Kidney epithelial cell (primary cell): ENCODE measurements around the gene GSAP. TPM values are rescaled to one million over a fixed set of nuclear protein-coding genes. Genes with fewer than 3 reads are reported as not detected.

Experiments
- DNase-seq: peaks from one replicate; pipeline ENCODE4 v3.0.0-alpha.2; 2010; ENCODE audit warnings: low read depth
- H3K27me3 ChIP-seq: 2 replicates; pipeline ENCODE4 v1.6.0; 2011; ENCODE audit warnings: low read length; ENCODE audit not compliant: control insufficient read depth, insufficient read depth
- H3K36me3 ChIP-seq: 2 replicates; pipeline ENCODE4 v1.5.1; 2011; ENCODE audit warnings: low read length; ENCODE audit not compliant: control insufficient read depth, insufficient read depth
- H3K4me3 ChIP-seq: 2 replicates; pipeline ENCODE4 v1.5.1; 2011; ENCODE audit warnings: low read depth, mild to moderate bottlenecking, control low read depth, low read length
- total RNA-seq: library from RNA; depleted of rRNA; stranded (reverse); fragments of >200 nt; gene quantifications from 2 replicates; pipeline ENCODE4 v1.2.3, GENCODE V29; 2015
- TF ChIP-seq, protein P1 (sequence below): IDR thresholded peaks from 2 replicates; pipeline ENCODE4 v1.5.1; 2011; ENCODE audit warnings: mild to moderate bottlenecking, moderate library complexity, low read length, control low read depth, inconsistent platforms; ENCODE audit not compliant: insufficient read depth, poor library complexity, severe bottlenecking

The GSAP gene
- total RNA-seq, 1 donor from 2014 or later, result 4.3 TPM

DNA sequence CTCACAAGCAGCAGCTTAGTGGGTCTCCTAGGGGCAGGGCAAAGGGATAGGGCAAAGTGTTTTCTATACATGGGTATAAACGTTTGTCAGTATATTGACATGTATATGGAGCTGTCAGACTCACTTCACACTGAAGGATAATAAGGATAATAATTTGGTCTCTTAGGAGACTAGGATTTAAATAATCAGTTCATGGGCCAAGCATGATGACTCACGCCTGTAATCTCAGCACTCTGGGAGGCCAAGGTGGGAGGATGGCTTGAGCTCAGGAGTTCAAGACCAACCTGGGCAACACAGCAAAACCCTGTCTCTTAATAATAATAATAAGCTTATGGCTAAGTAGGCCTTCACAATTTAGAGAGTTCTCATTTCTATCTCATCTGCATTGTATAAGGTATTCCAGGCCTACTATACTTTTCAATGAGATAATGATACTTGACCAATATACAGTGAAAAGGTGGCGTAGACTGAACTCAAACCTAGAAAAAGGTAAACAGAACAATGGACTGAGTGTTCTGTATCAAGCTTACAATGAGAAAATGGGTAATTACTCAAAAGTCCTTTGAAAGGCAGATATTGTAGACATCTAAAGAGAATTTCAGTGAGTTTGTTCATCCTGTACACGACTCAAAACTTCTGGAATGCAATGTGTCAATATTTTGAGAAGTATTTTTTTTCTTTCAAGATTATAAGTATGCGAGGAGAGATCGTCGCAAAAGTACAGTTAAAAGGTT is 7.0 kb downstream of the GSAP start:
- TF ChIP-seq, protein P1, sequence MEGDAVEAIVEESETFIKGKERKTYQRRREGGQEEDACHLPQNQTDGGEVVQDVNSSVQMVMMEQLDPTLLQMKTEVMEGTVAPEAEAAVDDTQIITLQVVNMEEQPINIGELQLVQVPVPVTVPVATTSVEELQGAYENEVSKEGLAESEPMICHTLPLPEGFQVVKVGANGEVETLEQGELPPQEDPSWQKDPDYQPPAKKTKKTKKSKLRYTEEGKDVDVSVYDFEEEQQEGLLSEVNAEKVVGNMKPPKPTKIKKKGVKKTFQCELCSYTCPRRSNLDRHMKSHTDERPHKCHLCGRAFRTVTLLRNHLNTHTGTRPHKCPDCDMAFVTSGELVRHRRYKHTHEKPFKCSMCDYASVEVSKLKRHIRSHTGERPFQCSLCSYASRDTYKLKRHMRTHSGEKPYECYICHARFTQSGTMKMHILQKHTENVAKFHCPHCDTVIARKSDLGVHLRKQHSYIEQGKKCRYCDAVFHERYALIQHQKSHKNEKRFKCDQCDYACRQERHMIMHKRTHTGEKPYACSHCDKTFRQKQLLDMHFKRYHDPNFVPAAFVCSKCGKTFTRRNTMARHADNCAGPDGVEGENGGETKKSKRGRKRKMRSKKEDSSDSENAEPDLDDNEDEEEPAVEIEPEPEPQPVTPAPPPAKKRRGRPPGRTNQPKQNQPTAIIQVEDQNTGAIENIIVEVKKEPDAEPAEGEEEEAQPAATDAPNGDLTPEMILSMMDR, result no peak
- H3K36me3 ChIP-seq, result no peaks in the 10 kb centered on the region
- DNase-seq, result no peak
- no peak overlapping the region for H3K4me3 ChIP-seq
- no peaks in the 10 kb centered on the region for H3K27me3 ChIP-seq

DNA sequence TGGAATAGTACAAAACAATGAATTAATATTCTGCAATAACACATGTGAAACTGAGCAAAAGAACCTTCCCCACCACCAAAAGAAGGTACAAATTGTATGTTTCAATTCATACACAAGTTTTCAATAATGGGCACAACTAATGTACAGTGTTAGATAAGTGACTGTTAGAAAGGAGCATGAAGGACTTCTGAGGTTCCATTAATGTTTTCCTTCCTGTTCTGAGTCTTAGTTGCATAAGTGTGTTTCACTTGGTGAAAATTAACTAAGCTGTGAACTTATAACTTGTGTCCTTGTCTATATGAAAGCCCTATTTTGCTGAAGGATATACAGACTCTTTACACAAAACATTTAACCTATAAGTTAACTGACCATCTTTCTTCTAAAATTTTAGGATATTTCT is 8.2 kb downstream of the GSAP start:
- H3K4me3 ChIP-seq, result no peak overlapping the region
- DNase-seq, result no peak
- no peaks in the 10 kb centered on the region for H3K27me3 ChIP-seq
- TF ChIP-seq, protein P1, result no peak
- H3K36me3 ChIP-seq, result no peaks in the 10 kb centered on the region

DNA sequence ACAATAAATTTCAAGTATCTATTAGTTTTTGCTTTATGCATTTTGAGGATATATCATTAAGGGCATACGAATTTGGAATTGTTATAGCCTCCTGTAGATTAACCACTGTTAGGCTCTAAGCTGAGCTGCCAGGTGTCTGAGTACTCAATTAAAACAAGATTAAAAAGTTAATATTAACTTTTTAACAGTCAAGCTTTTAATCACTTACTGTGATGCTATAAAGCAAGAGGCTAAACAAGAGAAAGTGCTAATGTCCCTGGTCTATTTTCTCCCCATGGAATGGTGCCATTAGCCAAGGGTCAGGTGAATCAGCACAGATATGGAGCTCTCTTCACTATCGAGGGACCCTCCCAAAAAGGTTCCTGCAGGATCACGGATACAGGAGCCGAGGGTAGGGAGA is 9.7 kb downstream of the GSAP start:
- H3K36me3 ChIP-seq, result no peaks in the 10 kb centered on the region

DNA sequence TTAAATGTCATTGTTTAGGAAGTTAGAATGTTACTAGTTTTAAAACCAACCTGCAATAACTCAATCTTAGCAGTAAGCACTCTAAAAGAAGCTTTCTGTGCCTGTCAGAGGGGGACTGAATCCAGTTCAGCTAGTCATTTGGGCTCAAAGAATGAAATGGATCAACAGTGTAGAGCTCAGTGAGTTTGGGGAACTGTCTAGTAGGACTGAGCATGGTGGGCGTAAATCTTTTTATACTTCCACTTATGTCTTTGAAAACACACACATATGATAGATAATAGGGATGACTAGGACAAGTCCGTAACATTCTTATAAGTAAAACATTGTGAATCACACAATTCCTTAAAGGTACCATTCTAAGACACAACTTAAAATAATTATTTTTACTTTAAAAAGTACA is 11.5 kb downstream of the GSAP start:
- Histone ChIP-seq H3K4me3 (no peak overlapping the region), H3K27me3 (no peaks in the 10 kb centered on the region), H3K36me3 (no peaks in the 10 kb centered on the region)
- TF ChIP-seq, protein P1, result no peak
- no peak for DNase-seq

More for the DNA sequence above, 9.7 kb downstream of the GSAP start:
- no peaks in the 10 kb centered on the region for H3K27me3 ChIP-seq
- DNase-seq, result no peak
- TF ChIP-seq, protein P1, result no peak
- no peak overlapping the region for H3K4me3 ChIP-seq

DNA sequence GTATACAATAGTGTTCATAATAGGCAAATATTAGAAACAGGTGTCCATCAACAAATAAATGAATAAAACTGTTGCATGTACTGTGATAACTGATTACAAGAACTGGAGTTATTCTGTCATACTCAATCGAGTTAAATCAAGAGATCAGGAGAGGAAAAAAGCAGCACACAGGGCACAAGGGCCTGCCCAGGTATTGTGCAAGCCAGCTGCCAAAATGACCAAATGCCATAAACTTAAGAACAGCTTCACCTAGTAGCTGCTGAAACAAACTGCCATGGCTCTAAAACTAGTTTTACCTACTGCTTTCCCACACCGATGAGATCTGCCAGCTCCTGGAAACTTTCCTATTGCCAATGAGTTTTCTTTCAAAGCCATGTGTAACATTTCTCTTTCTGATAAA is 12.2 kb downstream of the GSAP start:
- Histone ChIP-seq H3K36me3 (no peaks in the 10 kb centered on the region), H3K4me3 (no peak overlapping the region), H3K27me3 (no peaks in the 10 kb centered on the region)
- TF ChIP-seq, protein P1, result no peak
- DNase-seq, result no peak

DNA sequence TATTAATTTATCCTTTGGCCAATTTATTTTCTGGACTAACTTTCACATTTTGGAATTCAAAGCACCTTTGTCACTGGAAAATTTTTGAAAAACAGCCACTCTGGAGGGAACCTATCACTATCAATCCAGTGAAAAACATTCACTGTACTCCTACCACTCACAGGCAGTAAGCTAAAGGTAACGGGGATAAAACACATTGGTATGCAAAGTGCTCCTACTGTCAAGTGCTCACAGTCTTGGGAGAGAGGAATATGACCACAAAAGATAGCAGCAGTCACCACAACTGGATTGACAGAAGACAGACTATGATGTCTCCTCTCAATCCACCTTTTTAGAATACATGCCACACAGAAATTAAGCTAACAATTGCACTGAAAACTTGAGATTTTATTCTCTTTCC is 13.3 kb downstream of the GSAP start:
- TF ChIP-seq, protein P1, result no peak
- no peaks in the 10 kb centered on the region for H3K27me3 ChIP-seq

More for the DNA sequence above, 13.3 kb downstream of the GSAP start:
- DNase-seq, result no peak
- no peak overlapping the region for H3K4me3 ChIP-seq
- H3K36me3 ChIP-seq, result no peaks in the 10 kb centered on the region
